HG02588 (cell line): ENCODE data around the gene MROH7.

ENCODE experiments used
- ATAC-seq: cut with Tn5 transposase; IDR thresholded peaks from one replicate; pipeline ENCODE4 v1.9.1; 2021; ENCODE audit warnings: mild to moderate bottlenecking, moderate library complexity; ENCODE audit not compliant: unreplicated experiment

MROH7 gene

GRCh38 chr1:54728027-54728426 lies 86.4 kb downstream of the MROH7 start:
- no peak for ATAC-seq

GRCh38 chr1:54736685-54737084 lies 95.1 kb downstream of the MROH7 start:
- no peak for ATAC-seq

GRCh38 chr1:54738244-54738643 lies 96.7 kb downstream of the MROH7 start:
- no peak for ATAC-seq

- no peak for ATAC-seq
These were observed 99.9 kb downstream of the MROH7 start for GRCh38 chr1:54741531-54741930.

GRCh38 chr1:54742282-54742681 lies 100.7 kb downstream of the MROH7 start:
- ATAC-seq, result no peak

GRCh38 chr1:54743416-54744226 lies 102.0 kb downstream of the MROH7 start:
- ATAC-seq, result no peak

- no peak for ATAC-seq
These were observed 103.1 kb downstream of the MROH7 start for GRCh38 chr1:54744696-54745095.

GRCh38 chr1:54745274-54745673 lies 103.7 kb downstream of the MROH7 start:
- ATAC-seq, result no peak

DNA sequence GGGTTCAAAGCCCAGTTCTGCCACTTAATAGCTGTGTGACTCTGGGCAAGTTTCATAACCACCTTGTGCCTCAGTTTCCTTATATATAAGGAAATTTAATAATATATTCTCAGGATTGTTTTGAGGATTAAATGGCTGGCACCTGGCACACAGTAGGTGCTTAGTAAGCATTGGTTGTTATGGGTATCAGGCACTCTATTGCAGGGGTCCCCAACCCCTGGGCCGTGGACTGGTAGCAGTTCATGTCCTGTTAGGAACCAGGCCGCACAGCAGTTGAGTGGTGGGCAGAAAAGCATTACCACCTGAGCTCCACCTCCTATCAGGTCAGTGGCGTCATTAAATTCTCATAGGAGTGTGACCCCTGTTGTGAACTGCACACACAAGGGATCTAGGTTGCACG lies 104.3 kb downstream of the MROH7 start:
- no peak for ATAC-seq

DNA sequence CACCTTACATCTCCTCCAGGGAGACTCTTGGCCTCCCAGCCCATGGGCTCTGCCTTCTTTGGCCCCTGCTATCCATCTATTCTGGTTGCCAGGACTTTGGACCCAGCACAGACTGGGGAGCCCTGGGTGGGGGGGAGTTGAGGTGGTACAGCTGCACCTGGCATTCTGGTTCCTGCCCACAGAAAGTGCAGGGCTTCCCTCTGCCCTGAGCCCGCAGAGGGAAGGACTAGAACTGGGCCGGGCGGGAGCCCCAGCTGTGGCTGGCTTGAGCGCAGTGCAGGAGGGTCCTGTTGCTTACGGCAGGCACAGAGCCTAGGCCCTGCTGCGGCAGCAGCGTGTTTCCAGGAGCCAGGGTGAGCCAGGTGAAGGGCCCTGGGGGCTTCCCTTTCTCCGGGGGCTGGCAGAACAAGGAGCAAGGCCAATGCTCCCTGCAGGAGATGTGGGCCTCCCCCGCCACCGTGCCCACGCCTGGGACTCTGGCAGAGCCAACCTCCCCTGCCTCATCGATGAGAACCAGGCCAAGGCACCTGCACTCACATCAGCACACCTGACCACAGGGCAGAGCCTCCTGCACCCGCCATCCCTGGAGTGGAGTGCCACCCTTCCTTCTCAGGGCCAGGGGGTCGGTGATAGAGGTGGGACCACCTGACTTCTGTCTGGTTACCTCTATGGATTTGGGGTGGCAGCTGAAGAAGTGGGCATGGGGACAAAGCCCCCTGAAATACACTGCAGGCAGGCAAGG lies 106.7 kb downstream of the MROH7 start:
- ATAC-seq, result no peak

DNA sequence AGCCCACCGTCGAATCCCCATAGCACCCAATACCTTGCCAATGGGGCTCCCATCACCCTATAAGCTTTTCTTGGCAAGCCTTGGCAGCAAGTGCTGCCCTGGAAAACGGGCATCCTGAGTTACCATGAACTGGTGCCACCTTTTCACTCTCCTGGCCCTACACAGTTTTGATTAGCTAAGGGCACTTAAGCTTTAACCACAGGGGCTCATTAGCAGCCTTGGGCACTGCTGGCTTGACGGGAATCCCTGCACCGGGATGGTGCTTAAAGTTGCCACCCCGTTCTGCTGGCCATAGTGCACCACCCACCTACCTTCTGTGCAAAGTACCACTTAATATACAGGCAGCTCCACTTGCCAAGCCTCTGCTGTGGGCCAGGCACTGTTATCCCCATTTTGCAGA lies 109.0 kb downstream of the MROH7 start:
- no peak for ATAC-seq

DNA sequence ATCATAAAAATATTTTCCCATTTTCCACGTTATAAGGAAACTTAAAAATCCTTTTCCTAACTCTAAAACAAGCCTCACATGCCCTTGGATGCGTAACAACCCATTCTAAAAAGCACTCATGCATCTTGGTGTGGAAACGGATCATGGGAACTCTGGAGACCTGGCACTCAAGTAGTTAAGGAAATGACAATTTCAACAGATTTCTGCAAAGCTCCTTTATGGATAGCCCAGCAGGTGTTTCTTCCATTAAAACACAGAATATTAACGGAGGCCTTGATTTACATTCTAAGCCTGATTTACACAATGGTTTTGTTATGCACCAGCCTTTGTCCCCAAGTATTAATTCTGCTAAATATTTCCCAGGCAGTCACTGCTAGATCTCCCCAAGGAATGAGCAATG lies 109.8 kb downstream of the MROH7 start:
- ATAC-seq, result no peak

GRCh38 chr1:54754045-54754444 lies 112.5 kb downstream of the MROH7 start:
- ATAC-seq, result no peak

DNA sequence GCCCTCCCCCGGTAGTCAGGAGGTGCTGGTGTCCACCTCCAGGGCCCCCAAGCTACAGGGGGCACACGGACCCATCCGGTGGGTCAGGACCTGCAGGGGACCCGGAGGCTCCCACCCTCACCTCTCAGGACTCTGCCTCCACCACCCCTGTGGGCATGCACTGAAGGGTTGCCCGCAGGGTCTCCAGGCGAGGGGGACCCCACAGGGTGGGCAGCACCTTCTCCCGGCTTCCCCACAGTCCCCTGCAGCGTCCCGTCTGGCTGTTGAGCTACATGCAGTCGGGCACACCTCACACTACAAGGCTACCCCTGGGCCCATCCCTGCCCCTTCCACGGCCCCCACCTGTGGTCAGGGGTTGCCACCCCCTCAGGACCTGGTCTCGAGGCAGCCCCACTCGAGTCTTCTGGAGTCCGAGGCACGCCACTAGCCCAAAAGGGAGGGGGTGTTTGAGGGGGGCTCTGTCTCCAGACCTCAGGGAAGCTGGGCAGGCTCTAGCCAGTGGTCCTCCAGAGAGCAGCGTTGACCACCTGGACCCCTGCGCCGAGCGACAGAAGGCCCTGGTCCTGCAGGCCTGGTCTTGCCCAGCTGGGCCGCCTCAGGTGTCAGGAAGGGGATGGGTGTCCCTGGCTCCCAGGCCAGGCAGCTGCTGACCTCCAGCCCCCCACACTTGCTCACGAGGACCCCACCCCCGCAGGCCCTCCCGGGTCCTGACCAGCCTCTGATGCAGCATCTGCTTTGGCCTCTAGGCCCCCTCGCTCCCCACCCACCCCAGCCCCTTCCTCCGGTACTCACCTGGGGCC lies 113.1 kb downstream of the MROH7 start:
- ATAC-seq, result no peak

DNA sequence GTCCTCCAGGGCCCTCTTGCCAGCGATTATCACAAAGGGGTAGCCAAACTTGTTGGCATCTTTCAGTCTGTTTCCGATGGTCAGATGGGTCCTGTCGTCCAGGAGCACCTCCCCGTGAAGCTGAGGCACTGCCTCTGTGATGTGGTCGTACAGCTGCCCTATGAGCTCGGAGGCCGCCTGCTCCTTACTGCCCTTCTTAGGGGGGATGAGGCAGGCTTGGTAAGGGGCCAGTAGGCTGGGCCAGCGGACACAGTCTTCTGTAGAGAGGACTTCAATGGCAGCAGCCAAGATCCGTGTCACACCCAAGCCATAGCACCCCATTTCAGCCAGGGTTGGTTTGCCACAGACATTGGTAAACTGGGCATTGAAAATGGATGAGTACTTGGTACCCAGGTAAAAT lies 116.2 kb downstream of the MROH7 start:
- ATAC-seq, result no peak

GRCh38 chr1:54758678-54759348 lies 117.2 kb downstream of the MROH7 start:
- ATAC-seq, result no peak
